GM19452 (cell line): Measurements from ENCODE around the gene LINC01488.

ENCODE experiments used
- ATAC-seq: cut with Tn5 transposase; IDR thresholded peaks from one replicate; pipeline ENCODE4 v1.9.1; 2021; ENCODE audit not compliant: unreplicated experiment

LINC01488 gene

GRCh38 chr11:69541501-69542313 is 60.2 kb downstream of the LINC01488 start:
- no peak for ATAC-seq

DNA sequence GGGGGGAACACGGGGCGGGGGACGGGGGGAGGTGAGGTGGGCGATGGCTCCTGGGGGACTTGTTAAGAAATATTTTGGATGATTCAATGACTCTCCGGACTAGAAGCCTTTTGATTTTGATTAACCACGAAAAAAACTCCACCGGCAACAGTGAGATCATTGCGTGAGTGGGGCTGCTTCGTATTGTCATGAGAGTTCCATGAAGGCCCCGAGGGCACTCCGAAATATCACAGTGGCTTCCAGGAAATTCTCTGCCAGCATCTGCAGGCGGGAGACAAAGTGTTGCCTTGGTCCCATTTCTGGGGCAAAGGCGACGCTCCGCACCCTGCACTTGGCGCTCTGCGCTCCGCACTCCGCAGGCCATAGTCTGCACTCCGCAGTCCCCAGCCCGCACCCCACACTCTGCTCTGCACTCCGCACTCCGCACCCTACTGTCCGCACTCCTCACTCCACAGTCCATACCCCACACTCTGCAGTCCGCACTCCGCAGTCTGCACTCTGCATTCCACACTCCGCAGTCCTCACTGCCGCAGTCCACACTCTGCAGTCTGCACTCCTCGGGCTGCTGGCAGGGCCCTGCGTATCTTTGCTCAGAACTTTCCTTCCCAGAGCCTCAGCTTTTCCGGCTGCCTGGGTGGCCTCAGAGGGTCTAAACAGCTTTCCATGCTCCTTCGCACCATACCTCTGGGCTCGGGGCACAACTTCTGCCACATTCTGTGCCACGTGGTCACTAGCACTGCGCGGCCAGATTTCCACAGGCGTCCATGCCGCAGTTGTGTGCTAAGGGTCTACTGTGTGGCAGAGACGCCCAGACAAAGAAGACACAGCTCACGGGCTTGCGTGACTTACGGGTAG is 61.1 kb downstream of the LINC01488 start:
- ATAC-seq, result no peak
